NK-92 (cell line): ENCODE results near the gene NAT9.

Experiments used
- DNase-seq: peaks from one replicate; lab custom pipeline; 2025; ENCODE audit not compliant: unreplicated experiment; lab: John Stamatoyannopoulos, UW

NAT9 gene

GRCh38 chr17:74780443-74781238 lies 4.5 kb upstream of the NAT9 start:
- DNase-seq, result no peak

GRCh38 chr17:74779948-74780400 lies 3.8 kb upstream of the NAT9 start:
- DNase-seq, result no peak

- DNase-seq, result no peak
Observed at GRCh38 chr17:74779501-74779900, 3.4 kb upstream of the NAT9 start.

GRCh38 chr17:74778960-74779359 lies 2.8 kb upstream of the NAT9 start:
- DNase-seq, result no peak

- no peak for DNase-seq
Observed at GRCh38 chr17:74777901-74778515, 1.9 kb upstream of the NAT9 start.

GRCh38 chr17:74776990-74777389 lies 845 bp upstream of the NAT9 start:
- no peak for DNase-seq

GRCh38 chr17:74775409-74776043 lies 619 bp downstream of the NAT9 start:
- no peak for DNase-seq

GRCh38 chr17:74773871-74774286 lies 2.3 kb downstream of the NAT9 start:
- DNase-seq, result no peak

GRCh38 chr17:74773414-74773813 lies 2.7 kb downstream of the NAT9 start:
- no peak for DNase-seq

- no peak for DNase-seq
Observed at GRCh38 chr17:74772053-74772452, 4.1 kb downstream of the NAT9 start.

GRCh38 chr17:74771319-74771914 lies 4.7 kb downstream of the NAT9 start:
- DNase-seq, result no peak

GRCh38 chr17:74770498-74771318 lies 5.4 kb downstream of the NAT9 start:
- DNase-seq, result no peak

GRCh38 chr17:74769856-74770497 lies 6.2 kb downstream of the NAT9 start:
- no peak for DNase-seq

GRCh38 chr17:74769266-74769855 lies 6.8 kb downstream of the NAT9 start:
- no peak for DNase-seq

- DNase-seq, result no peak
Observed at GRCh38 chr17:74768763-74769114, 7.4 kb downstream of the NAT9 start.

- no peak for DNase-seq
Observed at GRCh38 chr17:74768069-74768762, 7.9 kb downstream of the NAT9 start.

- DNase-seq, result no peak
Observed at GRCh38 chr17:74767111-74767516, 9.0 kb downstream of the NAT9 start.

GRCh38 chr17:74766413-74766812 lies 9.7 kb downstream of the NAT9 start:
- no peak for DNase-seq

GRCh38 chr17:74764751-74765286 lies 11.3 kb downstream of the NAT9 start:
- DNase-seq, result no peak
